A172 (cell line): ENCODE data around the gene TTLL10. TPM values are rescaled to one million over a fixed set of nuclear protein-coding genes. Genes with fewer than 3 reads are reported as not detected.

Experiments used
- DNase-seq: peaks from one replicate; pipeline ENCODE4 v3.0.0-alpha.2; 2015; ENCODE audit warnings: low spot score
- total RNA-seq: library from RNA; depleted of rRNA; stranded (reverse); fragments of >200 nt; shearing (Covaris generic); gene quantifications from 2 replicates; pipeline ENCODE4 v1.2.3, GENCODE V29; 2014

The TTLL10 gene
- total RNA-seq, 1 experiment from 2014 or later: not detected

DNA sequence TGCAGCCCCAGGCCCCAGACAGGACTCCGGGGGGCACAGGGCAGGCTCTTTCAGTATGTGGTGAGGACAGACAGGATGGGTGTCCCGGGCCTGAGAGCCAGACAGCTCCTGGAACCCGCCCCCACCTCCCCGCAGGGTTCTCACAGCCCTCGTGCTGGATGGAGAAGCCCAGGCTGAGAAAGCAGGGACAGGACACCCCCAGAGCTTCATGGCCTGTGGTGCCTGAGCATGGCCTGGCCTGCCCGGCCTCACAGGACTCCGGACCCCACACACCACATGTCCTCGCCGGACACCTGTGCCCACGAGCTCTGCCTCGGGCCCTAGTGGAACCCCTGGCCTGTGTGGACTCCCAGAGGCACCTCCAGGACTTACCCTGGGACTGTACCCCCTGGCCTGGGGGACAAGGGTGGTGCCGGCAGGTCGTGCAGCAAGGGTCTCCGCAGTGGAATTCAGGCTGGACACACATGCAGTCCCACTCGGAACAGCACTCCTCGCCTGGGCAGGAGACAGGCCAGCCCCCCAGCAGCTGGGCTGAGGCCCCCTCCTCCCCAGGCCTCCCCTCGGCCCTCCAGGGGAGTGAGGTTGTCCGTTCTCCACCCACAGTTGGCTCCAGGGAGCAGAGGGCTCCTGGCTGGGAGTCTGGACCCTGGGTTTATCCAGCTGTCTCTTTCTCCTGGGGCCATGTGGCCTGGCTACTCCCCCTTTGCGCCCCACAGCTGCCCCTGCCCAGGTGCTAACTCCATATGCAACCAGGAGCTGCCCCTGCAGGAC lies 31.5 kb downstream of the TTLL10 start:
- DNase-seq: no peak

DNA sequence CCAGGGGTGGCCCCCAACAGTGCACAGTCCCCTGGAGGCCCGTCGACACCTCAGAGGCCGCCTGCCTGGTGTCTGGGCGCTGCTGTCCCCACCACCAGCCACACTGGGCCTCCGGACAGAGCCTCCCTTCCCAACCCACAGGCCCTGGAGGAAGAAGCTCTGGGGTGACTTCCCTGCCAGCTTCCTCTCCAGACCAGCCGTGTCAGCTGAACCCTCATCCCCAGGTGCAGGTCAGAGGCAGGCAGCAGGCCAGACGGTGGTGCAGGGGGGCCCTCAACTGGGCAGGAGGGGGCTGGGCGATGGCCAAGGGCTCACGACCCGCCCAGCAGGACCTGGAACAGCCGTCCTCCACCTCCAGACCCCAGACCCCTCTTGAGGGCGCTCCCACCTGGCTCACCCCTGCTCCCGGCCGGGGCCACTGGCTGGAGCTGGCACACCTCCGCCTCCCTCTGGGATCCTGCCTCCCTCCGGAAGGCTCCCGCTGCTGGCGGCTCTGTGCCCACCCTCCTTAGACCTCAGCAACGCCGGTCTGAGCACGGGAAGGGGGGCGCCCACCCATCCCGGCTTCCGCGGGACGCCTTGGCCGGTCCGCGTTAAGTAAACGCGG lies 32.2 kb downstream of the TTLL10 start:
- no peak for DNase-seq

DNA sequence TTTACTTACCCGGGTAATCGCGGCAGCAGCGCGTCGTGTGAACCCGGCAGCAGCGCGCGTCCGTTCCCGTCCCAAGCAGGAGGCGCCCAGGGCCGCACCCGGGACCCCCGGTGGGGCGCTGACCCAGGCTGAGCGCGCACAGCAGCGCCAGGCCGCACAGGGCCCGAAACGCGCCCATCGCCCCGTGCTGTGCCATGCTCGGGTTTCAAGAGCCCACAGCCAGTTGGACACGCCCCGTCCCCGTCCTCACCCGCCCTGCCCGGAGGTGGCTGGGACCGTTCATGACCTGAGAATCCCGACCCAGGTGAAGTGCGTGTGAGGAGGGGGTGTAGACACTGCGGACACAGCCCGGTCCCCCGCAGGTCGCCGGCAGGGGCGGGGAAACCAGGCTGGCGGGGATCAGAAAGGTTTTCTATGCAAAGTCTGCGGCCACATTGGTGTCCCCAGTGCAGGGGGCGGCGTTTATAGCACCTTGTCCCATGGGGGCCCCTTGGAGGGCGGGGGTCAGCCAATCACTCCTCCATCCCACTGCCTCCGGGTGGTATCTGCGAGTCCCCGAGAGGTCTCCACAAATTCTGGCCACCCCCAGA lies 32.8 kb downstream of the TTLL10 start, which contains the start of gene TNFRSF18:
TSS of gene TNFRSF18 (minus strand) at position 217 of the 590 bp plus-strand sequence. CDS start at position 196, 21 bp downstream.
- no peak for DNase-seq

DNA sequence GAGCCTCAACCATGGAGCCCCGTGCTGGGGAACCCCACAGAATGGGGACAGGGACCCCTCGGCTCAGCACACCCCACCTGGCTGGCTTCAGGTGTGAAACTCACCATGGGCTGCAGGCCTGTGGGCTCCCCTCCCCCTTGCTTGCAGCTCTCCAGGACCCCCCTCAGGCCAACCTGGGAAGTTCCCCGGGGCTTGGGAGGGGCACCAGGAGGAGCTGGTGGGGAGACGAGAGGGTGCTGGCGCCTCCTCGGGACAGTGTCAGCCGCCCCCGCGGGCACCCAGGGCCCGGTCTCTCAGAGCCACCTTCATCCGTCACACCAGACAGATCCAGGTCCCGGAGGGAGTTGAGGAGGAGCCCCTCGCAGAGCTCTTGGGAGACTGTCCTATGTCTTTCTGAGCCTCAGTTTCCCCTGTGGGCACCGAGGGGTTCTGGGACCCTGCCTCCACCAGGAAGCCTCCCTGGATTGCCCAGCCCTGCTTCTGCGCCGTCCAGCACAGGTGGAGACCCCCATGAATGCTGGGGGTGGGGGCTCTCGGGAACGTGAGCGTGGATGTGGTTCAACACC lies 33.4 kb downstream of the TTLL10 start:
- no peak for DNase-seq

DNA sequence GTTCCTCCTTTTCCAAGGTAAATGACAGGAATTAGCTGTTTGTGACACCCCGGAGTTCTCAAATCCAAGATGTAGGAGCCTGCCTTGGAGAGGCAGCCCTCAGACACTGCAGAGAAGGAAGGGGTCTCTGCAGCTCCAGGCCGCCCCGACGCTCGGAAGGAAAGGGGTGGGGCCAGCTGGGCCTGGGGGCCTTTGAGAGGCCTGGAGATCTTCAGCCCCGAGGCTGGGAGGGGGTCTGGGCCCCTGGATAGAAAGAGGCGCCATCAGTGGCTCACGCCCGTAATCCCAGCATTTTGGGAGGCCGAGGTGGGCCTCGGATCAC lies 33.9 kb downstream of the TTLL10 start:
- DNase-seq: no peak

DNA sequence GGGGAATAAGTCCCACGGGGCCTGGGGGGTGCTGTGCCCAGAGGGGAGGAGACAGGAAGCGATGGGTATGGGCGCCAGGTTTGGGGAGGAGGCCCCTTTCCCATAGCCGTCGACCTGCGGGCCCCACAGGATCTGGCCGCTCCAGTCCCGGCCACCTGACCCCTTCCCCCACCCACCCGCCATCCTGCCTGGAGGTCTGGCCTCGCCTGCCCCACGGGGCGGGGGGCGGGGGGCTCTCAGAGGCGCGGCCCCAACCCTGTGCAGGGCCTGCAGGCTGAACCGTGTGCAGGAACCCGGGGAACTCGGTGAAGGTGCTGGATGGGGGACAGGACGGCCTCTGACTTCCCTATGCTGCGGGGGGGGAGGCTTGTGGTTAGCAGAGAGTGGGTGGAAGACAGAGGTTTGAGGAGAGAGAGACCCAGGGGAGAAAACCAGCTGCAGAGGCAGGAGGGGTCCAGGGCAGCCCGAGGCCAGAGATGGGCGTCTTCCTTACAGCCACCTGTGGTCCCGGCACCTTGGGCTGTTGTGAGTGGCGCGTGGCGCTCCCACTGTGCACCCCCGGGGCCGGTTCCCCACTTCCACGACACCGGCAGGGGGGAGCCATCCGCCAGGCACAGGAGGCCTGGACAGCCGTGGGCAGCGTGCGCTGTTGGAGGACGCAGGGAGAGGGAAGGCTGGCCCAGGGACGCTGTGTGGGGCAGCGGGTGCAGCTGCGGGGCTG lies 35.2 kb downstream of the TTLL10 start:
- no peak for DNase-seq

DNA sequence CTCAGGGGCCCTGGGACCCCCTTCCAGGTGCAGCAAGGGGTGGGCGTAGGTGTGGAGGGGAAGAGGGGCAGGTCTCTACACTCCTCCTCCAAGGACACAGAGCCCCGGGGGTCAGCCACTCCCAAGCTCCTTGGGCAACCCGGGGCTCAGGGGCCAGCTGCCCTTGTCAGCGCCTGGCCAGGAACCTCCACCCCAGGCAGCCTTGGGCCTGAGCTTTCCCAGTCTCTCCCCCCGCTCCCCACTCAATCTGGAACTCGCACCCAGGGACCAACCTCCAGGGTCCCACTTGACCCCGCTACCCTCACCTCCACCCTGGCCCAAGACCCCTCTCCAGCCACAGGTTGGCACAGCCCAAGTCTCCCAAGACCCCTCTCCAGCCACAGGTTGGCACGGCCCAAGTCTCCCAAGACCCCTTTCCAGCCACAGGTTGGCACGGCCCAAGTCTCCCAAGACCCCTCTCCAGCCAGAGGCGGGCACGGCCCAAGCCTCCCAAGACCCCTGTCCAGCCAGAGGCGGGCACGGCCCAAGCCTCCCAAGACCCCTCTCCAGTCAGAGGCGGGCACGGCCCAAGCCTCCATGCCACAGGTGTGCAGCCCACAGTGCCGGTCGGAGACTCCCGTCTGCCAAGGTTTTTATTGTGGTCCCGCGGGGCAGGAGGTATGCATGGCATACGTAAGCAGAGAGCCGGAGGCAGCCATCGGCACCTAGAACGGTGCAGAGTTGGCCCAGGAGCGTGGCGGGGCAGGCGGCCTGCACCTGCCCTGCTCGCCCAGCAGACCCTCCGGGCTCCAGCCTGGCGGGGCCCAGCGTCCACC lies 37.3 kb downstream of the TTLL10 start:
- no peak for DNase-seq

DNA sequence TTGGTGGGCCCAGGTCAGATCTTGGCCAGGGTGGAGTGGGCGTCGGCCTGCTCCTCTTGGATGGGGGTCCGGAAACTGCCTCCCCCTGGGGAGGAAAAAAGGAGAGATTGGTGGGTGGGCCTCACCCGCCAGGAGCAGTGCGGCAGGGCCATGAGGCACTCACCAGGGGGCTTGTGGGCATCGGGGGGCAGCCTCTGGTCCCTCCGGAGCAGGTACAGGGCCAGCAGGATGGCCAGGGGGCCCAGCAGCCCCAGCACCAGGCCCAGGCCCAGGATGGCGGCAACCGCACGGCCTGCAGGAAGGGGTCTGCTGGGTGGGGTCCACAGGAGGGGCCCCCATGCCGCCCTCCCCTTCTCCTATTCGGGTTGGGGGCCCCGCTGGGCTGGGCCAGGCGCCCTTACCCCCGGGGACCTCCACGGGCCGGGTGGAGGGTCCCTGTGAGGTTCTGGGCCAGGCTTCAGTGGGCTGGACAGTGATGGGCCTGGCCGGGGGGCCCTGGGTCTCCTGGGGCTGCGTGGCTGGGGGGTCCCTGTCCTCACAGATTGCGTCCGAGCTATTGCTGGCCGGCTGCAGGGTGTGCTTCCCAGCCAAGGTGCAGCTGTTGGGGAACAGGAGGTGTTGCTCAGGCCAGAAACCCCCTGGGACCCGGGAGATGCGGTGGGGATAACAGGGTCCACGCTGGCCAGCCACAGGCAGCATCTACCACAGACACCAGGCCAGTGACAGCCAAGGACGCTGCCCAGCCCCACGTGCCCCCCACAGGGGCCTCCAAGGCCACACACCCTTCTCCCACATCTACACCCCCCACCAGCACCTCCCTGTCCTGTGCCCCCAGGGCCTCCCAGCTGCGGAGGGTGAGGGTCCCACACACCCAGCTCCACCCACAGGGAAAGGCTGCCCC lies 38.1 kb downstream of the TTLL10 start:
- DNase-seq: no peak

DNA sequence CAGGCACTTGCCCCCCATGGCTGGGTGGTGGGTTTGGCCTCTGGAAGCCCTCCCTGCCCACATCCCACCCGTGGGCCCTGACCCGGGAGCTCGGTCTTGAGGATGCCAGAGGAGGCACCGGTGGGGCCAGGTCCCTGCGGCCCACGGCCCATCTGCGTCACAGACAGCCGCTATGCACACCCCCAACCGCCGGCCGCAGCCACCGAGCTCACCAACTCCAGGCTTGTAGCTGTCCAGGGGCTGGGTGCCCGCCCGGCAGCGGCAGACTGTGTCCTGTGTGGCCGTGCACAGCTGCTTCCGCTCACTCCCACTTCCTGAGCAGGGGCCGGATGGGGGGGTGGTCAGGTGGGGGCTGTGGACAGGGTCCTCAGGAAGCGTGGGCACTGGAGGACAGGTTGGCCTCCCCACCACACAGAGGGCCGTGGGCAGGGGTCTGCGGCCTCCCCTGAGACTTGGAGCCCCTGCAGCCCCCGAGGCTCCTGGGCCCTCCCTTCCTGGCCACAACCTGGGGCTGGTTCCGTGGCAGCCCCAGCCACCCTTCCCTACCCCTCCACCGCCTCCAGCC lies 39.2 kb downstream of the TTLL10 start:
- DNase-seq: no peak

DNA sequence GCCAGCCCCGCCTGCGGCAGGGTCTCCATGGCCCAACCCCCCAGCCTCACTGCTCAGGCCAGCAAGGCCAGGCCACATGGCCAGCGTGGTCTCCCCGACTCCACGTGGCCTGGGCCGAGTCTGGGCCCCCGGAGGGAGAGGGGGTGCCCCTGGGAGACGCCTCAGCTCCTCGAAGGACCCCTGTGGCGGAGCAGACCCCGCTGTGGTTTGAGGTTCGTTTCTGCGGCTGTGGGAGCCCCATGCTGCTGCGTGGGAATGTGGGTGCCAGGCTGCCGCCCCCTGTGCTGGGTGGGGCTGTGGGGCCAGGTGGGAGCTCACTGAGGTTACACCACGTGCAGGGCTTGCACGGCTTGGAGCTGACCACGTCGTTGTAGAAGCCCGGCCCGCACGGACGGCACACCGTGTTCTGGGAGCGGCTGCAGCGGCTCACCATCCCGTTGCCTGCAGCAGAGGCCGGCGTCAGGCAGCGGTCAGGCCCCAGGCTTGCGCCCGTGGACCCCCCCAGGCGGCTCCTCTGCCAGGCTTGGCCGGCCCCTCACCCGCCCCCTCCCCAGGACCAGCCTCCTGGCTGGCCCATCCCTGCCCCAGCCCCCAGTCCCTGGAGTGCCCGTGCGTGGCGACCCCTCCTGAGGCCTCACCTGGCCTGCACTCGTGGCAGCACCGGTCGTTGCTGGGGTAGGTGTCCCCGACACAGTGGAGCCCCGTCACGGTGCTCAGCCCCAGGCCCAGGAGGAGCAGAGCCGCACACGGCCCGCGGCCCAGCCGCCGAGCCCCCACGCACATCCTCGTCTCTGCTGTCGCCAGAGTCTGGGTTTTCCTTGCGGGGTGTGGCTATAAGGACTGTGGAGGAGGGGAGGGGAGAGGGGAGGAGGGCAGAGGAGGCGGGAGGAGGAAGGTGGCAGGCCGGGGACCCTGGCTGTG lies 39.9 kb downstream of the TTLL10 start, which contains the start of gene TNFRSF4:
TSS of gene TNFRSF4 (minus strand) at position 809 of the 921 bp plus-strand sequence. CDS start at position 783, 26 bp downstream.
- DNase-seq: no peak

DNA sequence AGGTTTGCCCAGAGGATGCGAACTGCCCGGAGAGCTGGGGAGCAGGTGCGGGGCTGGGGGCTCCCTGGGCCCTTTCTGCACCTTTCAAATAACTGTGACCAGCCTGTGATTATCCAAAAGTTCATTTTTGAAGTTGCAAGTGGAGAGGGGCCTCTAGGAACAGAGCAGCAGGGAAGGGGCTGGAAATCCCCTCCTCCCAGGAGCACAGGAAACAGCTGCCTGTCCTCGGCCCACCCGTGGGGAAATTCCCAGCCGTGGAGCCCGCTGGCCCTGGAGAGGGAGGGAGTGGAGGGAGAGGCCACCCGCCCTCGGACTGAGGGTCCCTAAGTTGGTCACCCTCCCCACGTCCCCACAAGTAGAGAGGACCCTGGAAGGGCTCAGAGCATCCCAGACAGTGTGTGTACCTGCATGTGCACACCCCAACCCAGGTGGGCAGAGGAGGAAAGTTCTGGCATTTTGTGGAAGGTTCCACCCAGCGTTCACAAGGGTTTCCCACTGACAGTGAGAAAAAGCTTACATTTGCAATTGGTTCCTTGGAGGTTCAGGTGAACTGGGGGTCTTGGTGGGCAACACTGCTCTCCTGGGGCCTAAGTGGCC lies 41.5 kb downstream of the TTLL10 start:
- no peak for DNase-seq

DNA sequence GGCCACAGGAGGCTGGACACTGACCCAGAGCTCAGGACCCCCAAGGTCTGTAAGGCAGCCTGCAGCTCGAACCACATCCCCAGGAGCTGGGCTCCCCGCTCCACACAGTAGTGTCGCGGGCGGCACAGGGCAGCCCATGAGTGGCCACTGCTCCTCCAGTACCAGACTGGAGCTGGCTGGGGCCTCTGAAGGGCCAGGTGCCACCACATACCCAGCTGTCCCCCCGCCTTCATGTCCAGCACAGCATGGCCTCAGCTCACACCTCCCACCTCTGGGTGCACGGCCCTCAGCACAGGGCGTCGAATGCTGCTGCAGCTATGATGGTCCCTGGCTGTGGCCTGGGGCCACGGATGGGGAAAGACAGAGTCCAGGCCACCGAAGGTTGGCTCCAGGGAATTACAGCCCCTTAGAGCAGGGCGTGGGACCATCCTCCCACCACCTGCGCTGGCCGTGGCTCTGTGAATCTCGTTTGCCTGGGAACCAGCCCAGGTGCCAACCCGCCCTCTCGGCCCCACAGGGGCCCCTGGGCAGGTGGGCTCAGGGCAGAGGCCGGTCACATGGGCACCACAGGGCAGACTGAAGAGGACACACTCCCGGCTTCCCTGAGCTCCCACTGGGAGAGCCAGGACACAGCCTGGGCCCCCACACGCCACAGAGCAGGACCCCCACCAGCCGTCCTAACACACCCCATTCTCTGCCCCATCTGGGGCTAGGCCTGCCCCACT lies 42.4 kb downstream of the TTLL10 start:
- DNase-seq: no peak

DNA sequence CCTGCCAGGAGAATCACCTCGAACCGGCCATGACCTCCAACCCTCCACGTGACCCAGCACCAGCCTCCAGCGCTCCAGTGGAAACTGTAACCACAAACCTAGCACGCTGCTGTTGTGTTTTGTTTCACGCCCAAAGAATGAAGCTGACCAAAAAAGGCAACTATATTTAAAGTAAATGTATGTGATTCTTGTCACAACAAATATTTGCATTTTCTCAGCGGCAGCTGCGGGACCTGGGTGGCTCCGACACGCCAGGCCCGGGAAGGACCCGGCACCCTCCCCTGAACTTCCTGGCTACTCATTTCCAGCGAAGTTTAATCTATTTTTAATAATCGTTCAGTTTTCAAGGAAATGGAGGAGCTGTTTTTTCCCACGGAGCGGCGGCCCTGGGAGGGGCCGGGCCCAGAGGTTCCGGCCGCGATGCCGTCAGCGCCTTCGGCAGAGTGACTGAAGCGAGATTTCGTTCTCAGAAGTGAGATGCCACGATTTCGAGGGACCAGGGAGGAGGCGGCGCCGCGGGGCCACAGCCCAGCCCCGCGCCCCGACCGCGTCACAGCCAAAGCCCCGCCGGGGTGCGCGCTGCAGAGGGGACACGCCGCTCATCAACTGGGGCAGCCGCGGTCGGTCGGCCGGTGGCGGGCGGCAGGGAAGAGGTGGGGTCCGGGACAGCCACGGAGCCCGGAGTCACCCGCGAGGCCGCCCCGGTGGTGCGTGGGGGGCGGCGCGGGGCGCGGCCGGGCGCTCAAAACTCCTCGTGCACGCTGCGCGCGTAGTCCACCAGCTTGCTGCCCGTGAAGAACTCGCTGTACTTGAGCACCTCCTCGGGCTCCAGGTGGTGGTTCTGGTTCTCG lies 43.3 kb downstream of the TTLL10 start:
- DNase-seq: no peak

DNA sequence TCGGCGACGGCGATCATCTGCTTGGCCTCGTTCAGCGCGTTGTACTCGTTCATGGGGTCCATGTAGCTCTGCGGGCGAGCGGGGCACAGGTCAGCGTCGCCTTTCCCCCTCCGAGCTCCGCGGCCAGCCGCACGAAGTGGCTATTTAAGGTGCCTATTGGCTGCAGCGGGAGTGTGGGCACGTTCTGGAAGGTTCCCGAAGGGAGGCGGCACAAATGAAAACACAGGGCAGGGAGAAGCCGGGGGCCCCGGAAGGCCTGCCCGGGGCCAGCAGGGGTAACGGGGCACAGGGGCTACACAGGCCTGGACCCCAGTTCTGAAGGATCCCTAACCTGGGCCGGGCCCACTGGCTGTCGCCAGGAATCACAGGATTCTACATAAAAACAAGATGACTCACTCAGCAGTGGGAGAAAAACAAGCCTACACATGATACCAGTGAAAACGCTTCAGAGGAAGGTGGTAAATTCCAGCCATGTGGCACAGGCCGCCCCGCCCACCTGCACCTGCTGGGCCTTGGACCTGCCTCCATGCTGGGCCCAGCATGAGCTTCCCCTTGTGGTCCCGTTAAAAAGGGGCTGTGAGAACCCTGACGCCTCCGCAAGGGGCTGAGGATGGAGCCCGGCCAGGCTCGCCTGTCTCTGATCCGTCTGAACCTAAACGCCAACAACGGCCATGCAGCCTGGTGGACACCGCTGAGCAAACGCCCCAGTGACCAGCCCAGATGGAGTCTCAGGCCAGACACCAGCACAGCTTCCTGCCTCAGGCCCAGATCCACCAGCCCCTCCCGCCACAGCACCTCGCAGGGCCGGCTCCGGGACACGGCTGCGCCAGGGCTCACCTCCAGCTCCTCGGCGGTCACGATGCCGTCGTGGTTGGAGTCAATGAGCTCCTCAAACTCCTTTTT lies 44.2 kb downstream of the TTLL10 start:
- DNase-seq: peak; percentile 75

DNA sequence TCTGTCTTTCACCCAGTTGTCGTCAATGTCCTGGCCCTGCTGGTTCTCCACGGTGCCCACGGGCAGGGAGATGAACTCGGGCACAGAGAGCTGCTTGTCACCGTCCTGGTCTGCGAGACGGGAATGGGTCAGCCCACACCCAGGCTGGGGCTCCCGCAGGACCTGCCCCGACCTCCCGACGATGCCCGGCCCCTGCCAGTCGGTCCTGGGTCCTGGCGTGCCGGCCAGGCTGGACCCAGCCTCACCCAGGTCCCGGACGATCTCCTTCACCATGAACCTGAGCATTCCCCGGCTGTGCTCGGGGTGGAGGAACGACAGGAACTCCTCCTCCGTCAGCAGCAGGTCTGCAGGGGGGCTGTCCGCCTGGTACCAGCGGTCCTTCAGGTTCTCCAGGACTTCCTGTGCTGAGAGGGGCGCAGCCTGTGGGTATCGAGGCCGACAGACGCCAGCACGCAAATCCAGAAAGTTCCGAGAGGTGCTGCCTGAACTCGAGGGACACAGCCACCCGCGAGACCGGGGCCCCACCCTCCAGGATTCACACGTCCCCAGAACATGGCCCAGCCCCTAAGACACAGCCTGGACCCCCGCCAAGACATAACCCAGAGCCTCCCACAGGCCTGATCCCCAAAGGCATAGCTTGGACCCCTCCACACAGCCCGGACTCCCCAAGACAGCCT lies 45.0 kb downstream of the TTLL10 start:
- DNase-seq: no peak
